Measurements from ENCODE around the gene WIPF1.

WIPF1 gene

DNA sequence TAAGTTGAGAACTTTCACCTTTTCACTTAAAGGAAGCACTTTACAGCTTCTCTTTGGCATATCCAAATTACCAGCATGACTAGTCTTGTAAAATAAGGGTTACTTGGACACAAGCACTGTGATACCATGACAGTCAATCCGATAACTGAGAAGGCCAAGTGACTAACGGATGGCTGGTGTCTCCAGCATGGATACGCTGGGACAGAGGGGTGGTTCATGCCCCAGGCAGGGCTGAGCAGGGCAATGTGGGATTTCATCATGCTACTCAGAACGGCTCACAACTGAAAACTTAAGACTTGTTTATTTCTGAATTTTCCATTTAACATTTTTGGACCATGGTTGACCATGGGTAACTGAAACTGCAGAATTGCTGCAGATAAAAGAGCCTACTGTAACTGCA, 67.7 kb downstream of the WIPF1 start:
- DNase-seq: no peak

DNA sequence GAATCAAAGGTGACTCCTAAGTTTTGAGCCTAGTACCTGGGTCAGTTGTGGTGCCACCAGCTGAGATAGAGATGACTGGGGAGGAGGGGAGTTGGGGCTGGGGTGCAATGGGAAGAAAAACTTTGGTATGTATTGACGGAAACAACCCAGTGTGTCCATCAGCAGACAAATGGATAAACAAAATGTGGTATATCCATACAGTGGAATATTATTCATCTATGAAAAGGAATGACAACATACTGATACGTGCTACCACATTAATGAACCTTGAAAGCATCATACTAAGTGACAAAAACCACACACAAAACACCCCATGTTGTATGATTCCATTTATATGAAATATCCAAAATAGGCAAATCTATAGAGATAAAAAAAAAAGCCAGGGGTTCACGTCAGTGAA, 69.6 kb downstream of the WIPF1 start:
- no peak for DNase-seq

DNA sequence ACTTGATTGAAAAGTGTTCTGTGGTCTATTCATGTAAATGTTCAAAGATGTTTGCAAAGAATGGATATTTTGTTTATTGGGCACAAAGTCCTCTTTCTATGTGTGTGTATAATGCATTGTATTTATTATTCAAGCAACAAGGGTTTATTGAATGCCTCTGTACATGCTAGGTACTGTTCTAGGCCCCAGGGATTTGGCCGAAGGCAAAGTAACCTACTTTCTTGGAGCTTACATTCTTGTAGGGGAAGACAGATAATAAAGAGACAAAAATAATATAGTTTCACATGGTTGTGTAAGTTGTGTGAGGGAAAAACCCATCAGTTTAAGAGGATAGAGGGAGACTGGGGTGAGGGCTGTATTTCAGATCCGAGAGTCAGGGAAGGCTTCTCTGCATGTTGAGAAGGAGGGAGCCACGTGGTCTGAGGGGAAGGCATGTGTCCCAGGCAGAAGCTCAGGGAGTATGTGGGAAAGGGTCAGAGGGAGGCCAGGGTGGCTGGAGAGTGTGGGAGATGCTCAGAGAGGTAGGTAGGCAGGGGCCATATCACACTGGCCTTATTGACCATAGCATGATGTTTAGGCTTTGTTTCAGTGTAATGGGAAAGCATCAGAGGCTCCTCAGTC, 70.4 kb downstream of the WIPF1 start:
- no peak for DNase-seq

DNA sequence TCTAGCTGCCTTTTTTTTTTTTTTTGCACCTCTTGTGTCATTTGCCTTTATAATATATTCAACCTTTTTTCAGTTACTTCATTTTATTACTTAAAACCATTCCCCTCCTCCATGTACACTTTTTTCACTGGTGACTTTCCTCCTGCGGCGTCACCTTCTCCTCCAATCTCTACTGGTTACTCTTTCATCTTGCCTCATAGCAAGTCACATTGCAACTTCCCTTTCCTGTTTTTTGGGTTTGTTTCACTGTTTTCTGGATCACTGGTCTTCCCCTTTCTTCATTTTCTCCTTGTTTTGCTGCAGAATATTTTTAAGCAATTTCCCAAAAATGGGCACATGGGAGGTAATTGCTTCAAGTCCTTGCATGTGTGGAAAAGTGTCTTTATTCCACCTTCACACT, 73.1 kb downstream of the WIPF1 start:
- peak; percentile 7 for DNase-seq

DNA sequence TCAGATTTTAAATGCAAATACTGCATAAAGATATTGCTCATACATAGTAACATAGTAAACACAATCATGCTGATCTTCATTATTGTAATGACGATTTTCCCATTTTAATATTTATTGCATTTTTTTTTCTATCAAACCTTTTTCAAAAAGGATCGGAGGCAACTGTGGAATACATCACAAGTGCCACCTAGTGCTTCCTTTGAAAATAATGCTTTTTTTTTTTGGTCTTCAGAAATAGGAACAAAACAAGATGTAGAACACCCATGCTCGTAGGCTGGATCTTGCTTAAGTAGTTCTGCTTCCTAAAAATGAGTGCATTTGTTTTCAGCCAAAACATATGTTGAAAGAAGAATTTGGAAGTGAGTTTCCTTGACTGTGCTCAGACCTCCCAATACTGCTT, 75.1 kb downstream of the WIPF1 start:
- peak; percentile 55 for DNase-seq

DNA sequence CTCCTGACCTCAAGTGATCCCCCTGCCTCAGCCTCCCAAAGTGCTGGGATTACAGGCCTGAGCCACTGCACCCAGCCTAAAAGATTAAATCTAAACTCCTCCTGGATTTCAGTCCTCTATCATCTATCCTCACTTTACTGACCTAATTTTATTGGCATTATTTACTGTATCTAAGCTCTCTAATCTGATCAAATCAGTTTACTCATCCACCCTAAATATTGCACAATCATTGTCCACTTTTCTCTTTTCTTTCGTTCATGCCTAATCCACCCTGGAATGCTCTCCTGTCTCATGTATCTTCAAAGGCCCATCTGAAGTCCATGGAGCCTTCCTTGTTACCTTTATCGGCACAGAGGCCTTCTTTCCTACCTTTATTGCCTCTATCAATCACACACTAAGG, 79.2 kb downstream of the WIPF1 start:
- DNase-seq: no peak

DNA sequence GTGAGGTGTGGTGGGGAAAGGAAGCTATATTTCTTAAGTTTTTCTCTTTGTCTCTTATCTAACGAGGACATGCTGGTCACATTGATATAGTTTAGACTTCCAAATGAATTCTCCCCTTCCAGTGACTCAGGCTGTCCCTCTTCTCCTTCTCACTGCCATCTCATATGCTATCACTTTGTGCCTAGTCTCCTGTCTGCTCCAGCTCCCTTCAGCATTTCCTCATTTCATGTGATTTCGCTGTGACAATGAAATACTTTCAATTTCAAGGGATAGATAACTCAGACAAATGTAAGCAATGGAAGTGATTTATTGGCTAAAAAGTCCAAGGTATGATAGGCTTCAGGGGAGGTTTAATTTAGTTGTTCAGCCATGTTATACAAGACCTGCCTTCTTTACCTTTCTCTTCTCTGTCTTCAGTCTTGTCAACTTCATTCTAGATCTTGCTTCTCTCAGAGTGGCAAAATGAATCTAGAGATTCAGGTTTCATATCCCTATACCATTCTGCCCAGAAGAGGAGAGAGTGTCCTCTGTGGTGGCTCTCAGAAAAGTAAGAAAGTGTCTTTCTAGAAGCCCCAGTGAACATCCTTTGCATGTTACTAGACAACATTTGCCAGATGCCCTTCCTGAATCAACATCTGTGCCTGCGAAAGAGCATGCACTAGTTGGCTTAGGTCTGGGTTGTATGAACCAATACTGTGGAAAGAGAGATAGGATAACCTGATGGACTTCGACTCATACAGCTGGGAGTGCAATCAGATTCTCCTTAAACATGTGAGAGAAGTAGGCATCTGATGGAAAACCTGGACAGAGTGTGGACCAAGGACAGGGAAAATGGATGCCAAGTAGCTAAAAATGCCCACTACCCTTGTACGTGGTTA, 80.9 kb downstream of the WIPF1 start:
- DNase-seq: no peak

DNA sequence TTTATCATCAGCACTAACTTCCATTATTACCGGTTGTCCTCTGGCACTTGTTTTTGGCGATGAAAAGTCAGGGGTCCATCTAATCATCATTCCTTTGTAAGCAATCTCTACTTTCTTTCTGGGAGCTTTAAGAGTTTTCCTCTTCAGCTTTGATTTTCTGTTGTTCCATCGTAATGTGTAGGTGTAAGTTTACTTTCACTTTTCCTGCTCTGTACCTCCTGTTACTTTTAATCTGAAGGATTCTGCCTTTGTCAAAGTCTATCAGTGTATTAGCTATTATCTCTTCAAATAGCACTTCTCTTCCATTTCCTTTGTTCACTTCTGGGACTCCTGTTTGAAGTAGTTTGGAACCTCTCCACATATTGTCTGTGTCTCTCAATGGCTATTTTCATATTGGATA, 85.3 kb downstream of the WIPF1 start:
- no peak for DNase-seq

DNA sequence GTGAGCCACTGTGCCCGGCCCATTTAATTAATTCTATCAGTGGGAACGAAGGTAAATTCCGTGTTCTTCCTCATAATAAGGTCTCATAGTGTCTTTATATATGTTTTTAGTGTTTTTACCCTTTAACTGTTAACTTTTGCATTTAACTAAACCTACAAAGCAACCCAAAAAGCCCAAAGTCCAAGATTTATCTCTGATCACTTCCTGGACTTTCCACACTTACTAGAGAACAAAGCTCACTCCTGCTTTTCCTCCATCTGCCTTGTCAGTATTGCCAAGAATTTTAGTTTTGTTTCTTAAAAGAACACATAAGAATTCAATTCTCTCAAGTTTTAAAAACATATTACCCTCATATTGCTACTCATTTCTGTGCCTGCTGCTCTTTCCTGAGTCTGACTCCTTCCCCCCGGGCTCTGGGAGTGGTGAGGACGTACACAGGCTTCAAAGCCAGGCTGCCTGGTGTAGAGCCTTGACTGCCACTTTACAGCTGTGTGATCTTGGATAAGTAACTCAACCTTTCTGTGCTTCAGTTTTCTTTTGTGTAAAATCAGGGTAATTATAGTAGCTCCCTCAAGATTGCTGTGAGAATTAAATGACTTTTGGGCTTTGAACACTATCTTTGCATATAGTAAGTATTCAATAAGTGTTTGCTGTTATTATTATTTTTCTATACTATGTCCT, 85.9 kb downstream of the WIPF1 start:
- no peak for DNase-seq

DNA sequence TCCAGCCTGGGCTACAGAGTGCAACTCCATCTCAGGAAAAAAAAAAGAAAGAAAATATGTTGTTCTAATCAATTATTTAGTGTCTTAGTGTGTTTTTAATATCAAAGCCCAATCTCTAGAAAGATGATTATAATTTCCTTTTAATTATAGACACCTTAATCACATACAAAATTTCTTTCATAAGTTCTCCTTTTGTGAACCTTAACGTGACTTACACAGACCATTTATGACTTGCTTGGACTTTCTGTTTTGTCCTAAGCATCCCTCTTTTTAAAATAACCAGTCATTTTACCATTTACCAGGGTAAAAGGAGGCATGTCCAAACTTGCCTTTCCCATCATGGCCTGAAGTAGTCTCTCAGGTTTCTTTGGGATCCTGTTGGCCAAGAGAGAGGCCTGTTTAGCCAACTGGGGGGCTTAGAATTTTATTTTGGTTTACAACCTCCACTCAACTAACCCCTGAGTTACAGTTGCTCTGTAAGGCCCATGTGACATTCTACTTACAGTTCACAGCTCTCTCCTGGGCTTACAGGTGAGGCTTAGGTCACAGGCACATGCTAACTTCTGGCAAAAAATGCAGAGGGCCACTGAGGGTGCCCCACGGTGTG, 86.9 kb downstream of the WIPF1 start:
- DNase-seq: peak; percentile 36

All from hematopoietic multipotent progenitor cell treated with erythropoietin and hydrocortisone succinate and interleukin-3 and kit ligand, for 6 days (in vitro differentiated cells).